PC-3 (cell line): Measurements from ENCODE around the gene FAM186B.

Experiments used
- EZH2 ChIP-seq: fragments of 300-600 bp; sonication (generic); IDR thresholded peaks from one replicate; pipeline ENCODE4 v1.6.1; 2017; ENCODE audit warnings: antibody characterized with exemption, mild to moderate bottlenecking, low read length; ENCODE audit not compliant: unreplicated experiment
- TF ChIP-seq, protein P1 (sequence below): fragments of 300-600 bp; sonication (generic); conservative IDR thresholded peaks from 2 replicates; pipeline ENCODE4 v1.5.1; 2017; ENCODE audit warnings: antibody characterized with exemption, low read depth, mild to moderate bottlenecking, low read length

DNA sequence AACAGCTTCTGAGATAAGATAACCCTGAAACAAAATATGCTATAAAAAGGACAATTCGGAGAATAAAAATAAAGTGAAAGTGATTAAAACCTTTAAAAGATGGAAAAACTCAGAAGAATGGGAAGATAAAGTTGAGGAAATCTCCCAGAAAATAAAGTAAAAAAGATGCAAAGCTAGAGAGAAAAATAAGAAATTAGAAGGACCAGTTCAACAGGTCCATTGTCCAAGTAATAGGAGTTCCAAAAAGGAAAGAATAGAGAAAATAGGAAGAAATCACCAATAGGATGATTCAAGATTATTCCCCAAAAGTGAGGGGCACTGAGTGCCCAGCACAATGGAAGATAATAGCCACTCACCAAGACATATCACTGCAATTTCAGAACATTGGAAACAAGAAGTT lies 13.1 kb upstream of the FAM186B start:
- TF ChIP-seq, protein P1, sequence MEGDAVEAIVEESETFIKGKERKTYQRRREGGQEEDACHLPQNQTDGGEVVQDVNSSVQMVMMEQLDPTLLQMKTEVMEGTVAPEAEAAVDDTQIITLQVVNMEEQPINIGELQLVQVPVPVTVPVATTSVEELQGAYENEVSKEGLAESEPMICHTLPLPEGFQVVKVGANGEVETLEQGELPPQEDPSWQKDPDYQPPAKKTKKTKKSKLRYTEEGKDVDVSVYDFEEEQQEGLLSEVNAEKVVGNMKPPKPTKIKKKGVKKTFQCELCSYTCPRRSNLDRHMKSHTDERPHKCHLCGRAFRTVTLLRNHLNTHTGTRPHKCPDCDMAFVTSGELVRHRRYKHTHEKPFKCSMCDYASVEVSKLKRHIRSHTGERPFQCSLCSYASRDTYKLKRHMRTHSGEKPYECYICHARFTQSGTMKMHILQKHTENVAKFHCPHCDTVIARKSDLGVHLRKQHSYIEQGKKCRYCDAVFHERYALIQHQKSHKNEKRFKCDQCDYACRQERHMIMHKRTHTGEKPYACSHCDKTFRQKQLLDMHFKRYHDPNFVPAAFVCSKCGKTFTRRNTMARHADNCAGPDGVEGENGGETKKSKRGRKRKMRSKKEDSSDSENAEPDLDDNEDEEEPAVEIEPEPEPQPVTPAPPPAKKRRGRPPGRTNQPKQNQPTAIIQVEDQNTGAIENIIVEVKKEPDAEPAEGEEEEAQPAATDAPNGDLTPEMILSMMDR: no peak
- TF ChIP-seq EZH2: no peak
